Measurements from ENCODE around the gene CYB561. TPM values are rescaled to one million over a fixed set of nuclear protein-coding genes. Genes with fewer than 3 reads are reported as not detected.

Gene CYB561
- total and polyA plus RNA-seq, 10 of the 15 experiments (the other 5 are each of a cell fraction or from before 2014, with no cell fraction given) = 0.52 to 6.9 (median 2.5) TPM

DNA sequence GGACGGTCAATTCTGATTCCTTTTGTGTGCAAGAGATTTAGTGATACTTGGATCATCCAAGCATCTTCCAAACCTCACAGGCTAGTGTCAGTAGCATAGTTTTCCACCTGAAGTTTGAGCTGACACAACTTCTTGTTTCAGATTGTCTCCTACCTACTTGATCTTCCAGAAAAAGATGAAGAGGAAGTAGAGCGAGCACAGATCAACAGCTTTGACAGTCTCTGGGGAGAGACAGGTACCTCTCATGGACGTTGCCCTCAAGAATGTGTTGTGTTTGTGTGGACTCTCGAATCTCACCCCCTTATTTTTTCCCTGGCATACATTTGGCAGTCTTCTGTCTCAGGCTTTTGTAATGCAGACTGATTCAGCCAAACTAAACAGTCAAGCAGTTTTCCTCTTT lies 47.4 kb downstream of the CYB561 start:
- no peak for TF ChIP-seq TCF7 (IDR thresholded peaks at IDR 0.05; ENCODE audit: borderline replicate concordance)
- no peak for TF ChIP-seq DPF2 (IDR thresholded peaks at IDR 0.05)
- TF ChIP-seq, protein P1, sequence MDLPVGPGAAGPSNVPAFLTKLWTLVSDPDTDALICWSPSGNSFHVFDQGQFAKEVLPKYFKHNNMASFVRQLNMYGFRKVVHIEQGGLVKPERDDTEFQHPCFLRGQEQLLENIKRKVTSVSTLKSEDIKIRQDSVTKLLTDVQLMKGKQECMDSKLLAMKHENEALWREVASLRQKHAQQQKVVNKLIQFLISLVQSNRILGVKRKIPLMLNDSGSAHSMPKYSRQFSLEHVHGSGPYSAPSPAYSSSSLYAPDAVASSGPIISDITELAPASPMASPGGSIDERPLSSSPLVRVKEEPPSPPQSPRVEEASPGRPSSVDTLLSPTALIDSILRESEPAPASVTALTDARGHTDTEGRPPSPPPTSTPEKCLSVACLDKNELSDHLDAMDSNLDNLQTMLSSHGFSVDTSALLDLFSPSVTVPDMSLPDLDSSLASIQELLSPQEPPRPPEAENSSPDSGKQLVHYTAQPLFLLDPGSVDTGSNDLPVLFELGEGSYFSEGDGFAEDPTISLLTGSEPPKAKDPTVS (IDR thresholded peaks at IDR 0.05; ENCODE audit: low read depth, low read length) = no peak
- TF ChIP-seq CBX5 (IDR thresholded peaks at IDR 0.05; ENCODE audit: low read depth) = no peak
- TF ChIP-seq YY1 (IDR thresholded peaks at IDR 0.05; ENCODE audit: low read depth, low read length) = no peak
- TF ChIP-seq KDM1A (IDR thresholded peaks at IDR 0.05; ENCODE audit: borderline replicate concordance) = no peak
- TF ChIP-seq, protein P2, sequence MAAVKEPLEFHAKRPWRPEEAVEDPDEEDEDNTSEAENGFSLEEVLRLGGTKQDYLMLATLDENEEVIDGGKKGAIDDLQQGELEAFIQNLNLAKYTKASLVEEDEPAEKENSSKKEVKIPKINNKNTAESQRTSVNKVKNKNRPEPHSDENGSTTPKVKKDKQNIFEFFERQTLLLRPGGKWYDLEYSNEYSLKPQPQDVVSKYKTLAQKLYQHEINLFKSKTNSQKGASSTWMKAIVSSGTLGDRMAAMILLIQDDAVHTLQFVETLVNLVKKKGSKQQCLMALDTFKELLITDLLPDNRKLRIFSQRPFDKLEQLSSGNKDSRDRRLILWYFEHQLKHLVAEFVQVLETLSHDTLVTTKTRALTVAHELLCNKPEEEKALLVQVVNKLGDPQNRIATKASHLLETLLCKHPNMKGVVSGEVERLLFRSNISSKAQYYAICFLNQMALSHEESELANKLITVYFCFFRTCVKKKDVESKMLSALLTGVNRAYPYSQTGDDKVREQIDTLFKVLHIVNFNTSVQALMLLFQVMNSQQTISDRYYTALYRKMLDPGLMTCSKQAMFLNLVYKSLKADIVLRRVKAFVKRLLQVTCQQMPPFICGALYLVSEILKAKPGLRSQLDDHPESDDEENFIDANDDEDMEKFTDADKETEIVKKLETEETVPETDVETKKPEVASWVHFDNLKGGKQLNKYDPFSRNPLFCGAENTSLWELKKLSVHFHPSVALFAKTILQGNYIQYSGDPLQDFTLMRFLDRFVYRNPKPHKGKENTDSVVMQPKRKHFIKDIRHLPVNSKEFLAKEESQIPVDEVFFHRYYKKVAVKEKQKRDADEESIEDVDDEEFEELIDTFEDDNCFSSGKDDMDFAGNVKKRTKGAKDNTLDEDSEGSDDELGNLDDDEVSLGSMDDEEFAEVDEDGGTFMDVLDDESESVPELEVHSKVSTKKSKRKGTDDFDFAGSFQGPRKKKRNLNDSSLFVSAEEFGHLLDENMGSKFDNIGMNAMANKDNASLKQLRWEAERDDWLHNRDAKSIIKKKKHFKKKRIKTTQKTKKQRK (IDR thresholded peaks at IDR 0.05; ENCODE audit: low read depth, low read length) = no peak
- no peak for TF ChIP-seq ATF7 (IDR thresholded peaks at IDR 0.05; ENCODE audit: low read depth)
- no peak for TF ChIP-seq EGR1 (IDR thresholded peaks at IDR 0.05; ENCODE audit: borderline replicate concordance in 1 of 2, low read depth in 2 of 2, low read length in 2 of 2)
- no peak for TF ChIP-seq JUNB (IDR thresholded peaks at IDR 0.05)
- Histone ChIP-seq H4K20me1 (ENCODE audit: control insufficient read depth, insufficient read depth) (no peaks in the 10 kb centered on the region), H3K27ac (ENCODE audit: control insufficient read depth, insufficient read depth) (no peak overlapping the region), H3K4me1 (ENCODE audit: control insufficient read depth, insufficient read depth, low read length) (no peaks in the 10 kb centered on the region), H3K4me3 (no peak overlapping the region), H3K36me3 (ENCODE audit: control insufficient read depth in 2 of 2, insufficient read depth in 2 of 2, low read length in 1 of 2) (no peaks in the 10 kb centered on the region), H3K4me2 (ENCODE audit: control insufficient read depth, insufficient read depth) (no peak overlapping the region), H3K9me3 (replicated peaks; ENCODE audit: control insufficient read depth, insufficient read depth, low read length) (no peaks in the 10 kb centered on the region), H2AFZ (ENCODE audit: control insufficient read depth, low read depth, low read length) (no peak overlapping the region), H3K9ac (ENCODE audit: control insufficient read depth, insufficient read depth, low read length) (no peak overlapping the region), H3K27me3 (replicated peaks in 1 of 2; ENCODE audit: control insufficient read depth in 2 of 2, insufficient read depth in 2 of 2, low read length in 1 of 2) (peaks cover 0 to 4% of the 10 kb centered on the region in 2 experiments; a peak in 2 of 4 replicates), H3K79me2 (ENCODE audit: control insufficient read depth, insufficient read depth, low read length) (no peaks in the 10 kb centered on the region)
- intact Hi-C loops (cut with micrococcal nuclease; ENCODE audit: unreplicated experiment) = no loop called here
- ChIA-PET RAD21 (ENCODE audit: unreplicated experiment) (no interaction called here), SMC1A (ENCODE audit: uncharacterized antibody, unreplicated experiment) (no interaction called here), CTCF (interaction anchor here (0.7 to 0.9 kb wide), 2 partner anchors 8 to 316 kb away, joined by 3 to 5 read pairs; no protein-coding TSS in a partner anchor), POLR2A (no interaction called here)
- in situ Hi-C loops (cut with MboI) = no loop called here
- DNase-seq (ENCODE audit: low read depth, low spot score) = no peak
- FAIRE-seq = no peak
- no peak for ATAC-seq
- BruUV-seq (replicated peaks) = no TSS peak
- WGBS (ENCODE audit: insufficient coverage, insufficient replicate concordance, low lambda C conversion rate, missing lambda C conversion rate) = 11% methylated on average over 4 of the region's 4 CpGs

Data from GM12878 (cell line).